Fibroblast of skin of back (primary cell): ENCODE results near the gene GOLM1.
A peak's percentile ranks its signal among the peaks of the same experiment; 100 is the strongest.

Source experiments
- DNase-seq: peaks from one replicate; pipeline ENCODE4 v3.0.0-alpha.2; 2013

GOLM1 gene

GRCh38 chr9:86043586-86043985 is 55.8 kb downstream of the GOLM1 start:
- no peak for DNase-seq

GRCh38 chr9:86042199-86042978 is 57.0 kb downstream of the GOLM1 start:
- DNase-seq, result no peak

GRCh38 chr9:86041311-86041741 is 58.0 kb downstream of the GOLM1 start:
- DNase-seq, result no peak

- DNase-seq, result no peak
These were observed 58.5 kb downstream of the GOLM1 start for GRCh38 chr9:86040861-86041155.

GRCh38 chr9:86039991-86040860 is 59.1 kb downstream of the GOLM1 start:
- DNase-seq, result peak; percentile 67

- DNase-seq, result no peak
These were observed 62.8 kb downstream of the GOLM1 start for GRCh38 chr9:86036555-86036954.

GRCh38 chr9:86035827-86036440 is 63.4 kb downstream of the GOLM1 start:
- no peak for DNase-seq

GRCh38 chr9:86034863-86035734 is 64.3 kb downstream of the GOLM1 start:
- peak; percentile 40 for DNase-seq

- no peak for DNase-seq
These were observed 71.6 kb downstream of the GOLM1 start for GRCh38 chr9:86027767-86028166.

GRCh38 chr9:86022687-86023266 is 76.6 kb downstream of the GOLM1 start:
- DNase-seq, result no peak

GRCh38 chr9:86021166-86021565 is 78.2 kb downstream of the GOLM1 start:
- DNase-seq, result no peak

- no peak for DNase-seq
These were observed 78.6 kb downstream of the GOLM1 start for GRCh38 chr9:86020731-86021130.

GRCh38 chr9:86009133-86009532 is 90.2 kb downstream of the GOLM1 start:
- DNase-seq, result no peak

GRCh38 chr9:86005253-86005775 is 94.0 kb downstream of the GOLM1 start:
- DNase-seq, result no peak

- DNase-seq, result no peak
These were observed 103.8 kb downstream of the GOLM1 start for GRCh38 chr9:85995599-85995998.

- no peak for DNase-seq
These were observed 104.3 kb downstream of the GOLM1 start for GRCh38 chr9:85995097-85995496.

- no peak for DNase-seq
These were observed 105.2 kb downstream of the GOLM1 start for GRCh38 chr9:85994191-85994590.

- DNase-seq, result no peak
These were observed 112.1 kb downstream of the GOLM1 start for GRCh38 chr9:85987236-85987635.

GRCh38 chr9:85984457-85984856 is 114.9 kb downstream of the GOLM1 start:
- DNase-seq, result no peak

GRCh38 chr9:85981369-85981768 is 118.0 kb downstream of the GOLM1 start:
- DNase-seq, result no peak

- DNase-seq, result no peak
These were observed 120.9 kb downstream of the GOLM1 start for GRCh38 chr9:85978496-85978895.
